Peyer's patch (tissue), 4 donors: ENCODE results near the gene CDKL5. TPM values are rescaled to one million over a fixed set of nuclear protein-coding genes. Genes with fewer than 3 reads are reported as not detected.

ENCODE experiments used
- DNase-seq, 3 donors: peaks; one replicate each; pipeline ENCODE4 v3.0.0-alpha.2; 2017 to 2019
- H3K27ac ChIP-seq, 4 donors: fragments of 200-600 bp; sonication (generic); one replicate each; pipeline ENCODE4 v1.5.1; 2016 to 2019
- H3K27me3 ChIP-seq, 2 donors: fragments of 200-600 bp; sonication (generic); one replicate each; pipeline ENCODE4 v1.5.1; 2019
- H3K36me3 ChIP-seq, 3 donors: fragments of 200-600 bp; sonication (generic); one replicate each; pipeline ENCODE4 v1.5.1; 2016 to 2019
- H3K4me1 ChIP-seq, 4 donors: fragments of 200-600 bp; sonication (generic); one replicate each; pipeline ENCODE4 v1.5.1; 2016 to 2019
- H3K4me3 ChIP-seq, 4 donors: fragments of 200-600 bp; sonication (generic); 1 replicate in 3 of 4; 2 replicates in 1 of 4; pipeline ENCODE4 v1.5.1; 2016 to 2019; ENCODE audit warnings: mild to moderate bottlenecking in 1 of 4
- H3K9me3 ChIP-seq, 4 donors: fragments of 200-600 bp; sonication (generic); one replicate each; pipeline ENCODE4 v1.5.1; 2016 to 2019; ENCODE audit warnings: mild to moderate bottlenecking in 1 of 4
- POLR2A ChIP-seq, 2 donors: fragments of 450-650 bp; IDR thresholded peaks; one replicate each; pipeline ENCODE4 v1.5.1; 2017; ENCODE audit warnings: antibody characterized with exemption in 2 of 2, mild to moderate bottlenecking in 2 of 2, moderate library complexity in 2 of 2
- total RNA-seq, 4 donors: library from RNA; depleted of rRNA; stranded (reverse); fragments of >200 nt; gene quantifications; one replicate each; pipeline ENCODE4 v1.1.0, GENCODE V29; 2016
- TF ChIP-seq, protein P1 (sequence below), 6 experiments: fragments of 450-650 bp in 4 of 6; fragments of 200-600 bp in 2 of 6; sonication (generic) in 1 of 6; IDR thresholded peaks; one replicate each; pipeline ENCODE4 v1.5.1; 2017 to 2019; ENCODE audit warnings: antibody characterized with exemption in 6 of 6, mild to moderate bottlenecking in 3 of 6, moderate library complexity in 1 of 6

CDKL5 gene
- total RNA-seq, 4 donors from 2014 or later, result 1.4 to 3.3 (median 2.5) TPM

DNA sequence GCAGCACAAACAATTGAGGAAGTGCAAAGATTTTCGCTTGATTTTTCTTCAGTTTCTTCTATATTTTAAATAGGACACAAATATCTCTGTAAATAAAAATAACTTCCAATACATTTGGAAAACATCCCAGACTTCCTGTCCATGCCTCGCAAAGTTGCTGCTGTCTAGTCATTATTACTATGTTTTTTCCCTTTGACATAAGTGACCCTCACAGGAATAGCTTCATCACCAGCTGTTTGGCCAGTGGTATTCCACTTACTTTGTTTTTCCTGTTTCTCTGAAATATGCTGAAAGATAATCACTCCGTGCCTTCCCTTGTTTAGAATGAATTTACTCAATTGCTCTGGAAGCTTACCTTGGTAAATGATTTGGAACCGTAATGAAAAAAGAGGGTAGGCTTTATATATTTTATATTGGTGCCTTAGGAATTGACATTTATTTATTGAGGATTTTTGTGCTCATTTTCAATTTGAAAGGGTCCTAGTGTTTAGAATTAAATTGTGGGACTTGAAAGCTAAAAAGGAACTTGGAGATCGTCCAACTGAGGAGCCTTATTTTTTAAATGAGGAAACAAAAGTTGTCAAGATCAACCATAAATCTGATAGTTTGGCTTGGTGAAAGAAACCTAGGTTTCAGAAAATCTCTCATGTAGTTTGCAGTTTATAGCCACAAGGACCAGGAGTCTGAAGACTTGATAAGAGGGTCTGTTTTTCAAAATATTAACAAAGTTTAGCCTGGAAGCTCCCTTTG is 65.6 kb downstream of the CDKL5 start:
- Histone ChIP-seq H3K27me3 (no peaks in the 10 kb centered on the region), H3K36me3 (no peaks in the 10 kb centered on the region), H3K27ac (no peak overlapping the region), H3K9me3 (no peaks in the 10 kb centered on the region), H3K4me3 (no peak overlapping the region), H3K4me1 (no peaks in the 10 kb centered on the region)
- TF ChIP-seq, protein P1, sequence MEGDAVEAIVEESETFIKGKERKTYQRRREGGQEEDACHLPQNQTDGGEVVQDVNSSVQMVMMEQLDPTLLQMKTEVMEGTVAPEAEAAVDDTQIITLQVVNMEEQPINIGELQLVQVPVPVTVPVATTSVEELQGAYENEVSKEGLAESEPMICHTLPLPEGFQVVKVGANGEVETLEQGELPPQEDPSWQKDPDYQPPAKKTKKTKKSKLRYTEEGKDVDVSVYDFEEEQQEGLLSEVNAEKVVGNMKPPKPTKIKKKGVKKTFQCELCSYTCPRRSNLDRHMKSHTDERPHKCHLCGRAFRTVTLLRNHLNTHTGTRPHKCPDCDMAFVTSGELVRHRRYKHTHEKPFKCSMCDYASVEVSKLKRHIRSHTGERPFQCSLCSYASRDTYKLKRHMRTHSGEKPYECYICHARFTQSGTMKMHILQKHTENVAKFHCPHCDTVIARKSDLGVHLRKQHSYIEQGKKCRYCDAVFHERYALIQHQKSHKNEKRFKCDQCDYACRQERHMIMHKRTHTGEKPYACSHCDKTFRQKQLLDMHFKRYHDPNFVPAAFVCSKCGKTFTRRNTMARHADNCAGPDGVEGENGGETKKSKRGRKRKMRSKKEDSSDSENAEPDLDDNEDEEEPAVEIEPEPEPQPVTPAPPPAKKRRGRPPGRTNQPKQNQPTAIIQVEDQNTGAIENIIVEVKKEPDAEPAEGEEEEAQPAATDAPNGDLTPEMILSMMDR (IDR thresholded peaks at IDR 0.05), result no peak
- TF ChIP-seq POLR2A (IDR thresholded peaks at IDR 0.05), result no peak
- no peak for DNase-seq

DNA sequence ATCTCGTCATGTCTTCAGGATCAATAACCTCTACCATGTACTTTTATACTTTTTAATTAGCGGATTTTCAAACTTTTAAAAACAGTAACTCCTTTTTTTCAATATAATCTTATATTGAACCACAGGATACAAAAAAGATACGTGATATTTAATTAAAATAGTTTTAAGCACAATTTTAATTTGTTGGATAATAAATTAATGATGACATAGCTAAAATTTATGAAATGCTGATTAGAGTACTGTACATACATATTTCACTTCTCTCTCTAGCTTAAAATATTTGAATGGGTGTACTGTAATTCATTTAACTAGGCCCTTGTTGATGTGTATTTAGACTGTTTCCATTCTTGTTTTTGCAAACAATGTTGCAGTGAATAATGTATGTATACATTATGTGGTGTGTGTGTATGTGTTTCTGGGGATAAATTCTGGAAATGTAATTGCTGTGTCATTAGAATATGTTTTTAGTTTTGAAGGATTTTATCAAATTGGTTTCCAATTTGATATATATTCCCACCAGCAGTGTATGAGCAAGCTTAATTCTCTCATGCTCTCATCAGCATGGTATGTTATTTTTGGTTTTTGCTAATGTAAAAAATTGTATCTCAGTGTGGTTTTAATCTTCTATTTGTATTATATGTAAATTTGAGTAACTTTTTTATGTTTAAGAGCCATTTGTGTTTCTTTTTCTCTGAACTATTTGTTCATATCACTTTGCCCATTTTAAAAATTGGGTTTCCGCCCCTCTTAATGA is 66.4 kb downstream of the CDKL5 start:
- DNase-seq, result no peak
- no peak for TF ChIP-seq POLR2A (IDR thresholded peaks at IDR 0.05)
- TF ChIP-seq, protein P1 (IDR thresholded peaks at IDR 0.05), result no peak
- Histone ChIP-seq H3K36me3 (no peaks in the 10 kb centered on the region), H3K4me1 (no peaks in the 10 kb centered on the region), H3K4me3 (no peak overlapping the region), H3K9me3 (no peaks in the 10 kb centered on the region), H3K27ac (no peak overlapping the region), H3K27me3 (no peaks in the 10 kb centered on the region)

DNA sequence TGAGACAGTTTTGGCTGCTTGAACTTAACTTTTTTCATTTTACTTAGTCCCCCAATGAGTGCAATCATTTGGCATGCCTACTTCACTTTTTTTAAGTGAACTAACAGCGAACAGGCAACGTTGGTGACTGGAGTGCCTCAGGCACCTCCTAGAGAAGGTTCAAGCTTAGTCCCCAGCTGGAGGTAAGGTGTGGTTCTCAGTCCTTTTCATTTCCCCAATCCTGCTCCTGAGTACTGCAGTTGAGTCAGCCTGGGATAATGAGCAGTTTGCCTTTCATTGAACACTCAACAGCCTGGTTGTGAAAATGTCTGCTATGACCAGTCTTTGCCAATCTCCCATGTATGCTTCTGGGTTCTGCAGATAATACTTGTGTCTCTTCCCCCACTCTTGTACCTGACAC is 109.5 kb downstream of the CDKL5 start:
- TF ChIP-seq, protein P1 (IDR thresholded peaks at IDR 0.05), result no peak
- no peak for TF ChIP-seq POLR2A (IDR thresholded peaks at IDR 0.05)

DNA sequence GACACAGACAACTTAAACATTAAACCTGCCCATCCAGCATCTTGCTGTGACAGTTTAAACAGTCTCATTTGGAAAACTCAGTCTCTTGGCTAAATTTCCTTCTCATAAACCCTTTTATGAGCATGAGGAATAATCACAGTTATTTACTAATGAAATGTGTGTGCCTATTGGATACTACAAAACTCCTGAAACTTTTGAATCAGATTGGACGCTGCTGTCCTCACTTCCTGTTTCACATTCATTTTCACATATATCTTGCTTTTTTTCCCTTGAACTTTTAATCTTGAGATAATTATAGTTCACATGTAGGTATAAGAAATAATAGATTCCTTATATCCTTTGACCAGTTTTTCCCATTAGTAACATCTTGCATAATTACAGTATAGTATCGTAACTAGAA is 111.7 kb downstream of the CDKL5 start:
- TF ChIP-seq, protein P1 (IDR thresholded peaks at IDR 0.05), result no peak
- TF ChIP-seq POLR2A (IDR thresholded peaks at IDR 0.05), result no peak
- H3K9me3 ChIP-seq, result no peaks in the 10 kb centered on the region
- no peak overlapping the region for H3K27ac ChIP-seq
- H3K4me1 ChIP-seq, result no peaks in the 10 kb centered on the region
- DNase-seq, result no peak
- no peak overlapping the region for H3K4me3 ChIP-seq
- no peaks in the 10 kb centered on the region for H3K36me3 ChIP-seq
- H3K27me3 ChIP-seq, result no peaks in the 10 kb centered on the region

More for the DNA sequence above, 109.5 kb downstream of the CDKL5 start:
- Histone ChIP-seq H3K4me3 (no peak overlapping the region), H3K27ac (no peak overlapping the region), H3K27me3 (no peaks in the 10 kb centered on the region), H3K4me1 (no peaks in the 10 kb centered on the region), H3K36me3 (no peaks in the 10 kb centered on the region), H3K9me3 (no peaks in the 10 kb centered on the region)
- no peak for DNase-seq

DNA sequence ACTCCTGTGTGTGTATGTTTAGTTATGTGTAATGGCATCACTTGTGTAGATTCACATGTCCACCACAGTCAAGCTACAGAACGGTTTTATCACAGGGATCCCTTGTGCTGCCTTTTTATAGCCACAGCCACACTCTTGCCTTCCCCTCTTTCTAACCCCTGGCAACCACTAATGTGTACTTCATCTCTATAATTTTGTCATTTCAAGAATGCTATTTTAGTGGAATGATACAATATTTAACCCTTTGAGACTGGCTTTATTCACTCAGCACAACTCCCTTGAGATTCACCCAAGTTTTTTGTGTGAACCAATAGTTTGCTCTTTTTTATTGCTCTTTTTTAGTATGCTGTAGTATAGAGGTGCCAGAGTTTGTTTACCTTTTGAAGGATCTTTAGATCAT is 112.1 kb downstream of the CDKL5 start:
- H3K27me3 ChIP-seq, result no peaks in the 10 kb centered on the region
- TF ChIP-seq, protein P1 (IDR thresholded peaks at IDR 0.05), result no peak
- no peak for TF ChIP-seq POLR2A (IDR thresholded peaks at IDR 0.05)
- no peak for DNase-seq

More for the DNA sequence above, 112.1 kb downstream of the CDKL5 start:
- Histone ChIP-seq H3K4me3 (no peak overlapping the region), H3K36me3 (no peaks in the 10 kb centered on the region), H3K9me3 (no peaks in the 10 kb centered on the region), H3K27ac (no peak overlapping the region), H3K4me1 (no peaks in the 10 kb centered on the region)
